Vagina (tissue), 2 donors: Measurements from ENCODE around the gene SPOCK1. TPM values are rescaled to one million over a fixed set of nuclear protein-coding genes. Genes with fewer than 3 reads are reported as not detected.
"Not testable (repeated sequence)": the region's sequence is repeated elsewhere in the genome, so short reads cannot be mapped to it uniquely, and the experiment has no call there.

ENCODE experiments used
- DNase-seq, 2 donors: peaks; one replicate each; pipeline ENCODE4 v3.0.0-alpha.2; 2017; ENCODE audit errors: extremely low spot score in 2 of 2
- H3K27ac ChIP-seq: fragments of 200-600 bp; sonication (generic); one replicate; pipeline ENCODE4 v1.5.1; 2019
- H3K27me3 ChIP-seq: fragments of 200-600 bp; sonication (generic); one replicate; pipeline ENCODE4 v1.5.1; 2019
- H3K36me3 ChIP-seq, 2 donors: fragments of 200-600 bp; sonication (generic); one replicate each; pipeline ENCODE4 v1.5.1; 2017 to 2019
- H3K4me1 ChIP-seq: fragments of 200-600 bp; sonication (generic); one replicate; pipeline ENCODE4 v1.5.1; 2019
- H3K4me3 ChIP-seq, 2 donors: fragments of 200-600 bp; sonication (generic); 1 replicate in 1 of 2; 2 replicates in 1 of 2; pipeline ENCODE4 v1.5.1; 2016 to 2019
- H3K9me3 ChIP-seq: fragments of 200-600 bp; sonication (generic); one replicate; pipeline ENCODE4 v1.5.1; 2019
- POLR2A ChIP-seq, 2 donors: fragments of 450-650 bp; IDR thresholded peaks; one replicate each; pipeline ENCODE4 v1.6.1; 2017; ENCODE audit warnings: antibody characterized with exemption in 2 of 2, mild to moderate bottlenecking in 2 of 2, moderate library complexity in 2 of 2
- POLR2AphosphoS5 ChIP-seq, 2 donors: sonication (generic); formaldehyde crosslinking; IDR thresholded peaks; one replicate each; pipeline ENCODE4 v1.9.0; 2017; ENCODE audit warnings: antibody characterized with exemption in 2 of 2, mild to moderate bottlenecking in 2 of 2, low read depth in 1 of 2; ENCODE audit not compliant: insufficient read depth in 1 of 2
- intact Hi-C: fragments of 100-400 bp; cut with DNase I; formaldehyde crosslinking; loops from one replicate; pipeline ENCODE4 v1.15.1; 2023
- total RNA-seq: library from RNA; depleted of rRNA; stranded (reverse); fragments of >200 nt; gene quantifications from one replicate; pipeline ENCODE4 v1.2.3, GENCODE V29; 2016
- TF ChIP-seq, protein P1 (sequence below), 3 experiments: fragments of 450-650 bp in 2 of 3; fragments of 200-600 bp in 1 of 3; sonication (generic) in 1 of 3; IDR thresholded peaks; one replicate each; pipeline ENCODE4 v1.5.1; 2017 to 2019; ENCODE audit warnings: antibody characterized with exemption in 3 of 3, mild to moderate bottlenecking in 2 of 3, moderate library complexity in 2 of 3

SPOCK1 gene
- total RNA-seq, 1 donor from 2014 or later, result 70.7 TPM

DNA sequence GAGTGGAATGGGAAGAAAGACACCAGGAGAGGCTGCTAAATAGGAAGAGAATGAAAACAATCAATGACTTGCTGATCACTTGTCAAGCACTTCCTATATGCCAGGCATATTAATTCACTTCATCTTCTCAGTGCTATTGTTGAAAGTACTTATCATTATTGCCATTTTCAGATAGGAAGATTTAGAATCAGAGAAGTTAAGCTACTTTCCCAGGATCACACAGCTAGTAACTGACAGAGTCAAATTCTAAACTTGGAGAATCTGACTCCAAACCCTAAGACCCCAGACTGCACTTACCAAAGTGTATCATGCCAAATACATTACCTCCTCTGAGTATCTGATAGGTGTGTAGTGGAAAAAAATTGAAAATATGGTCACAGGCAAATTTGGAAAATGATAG lies 236.3 kb downstream of the SPOCK1 start:
- no peak overlapping the region for H3K27ac ChIP-seq
- H3K36me3 ChIP-seq, result no peaks in the 10 kb centered on the region
- intact Hi-C loops, result no loop called here
- H3K27me3 ChIP-seq, result no peaks in the 10 kb centered on the region
- TF ChIP-seq, protein P1, sequence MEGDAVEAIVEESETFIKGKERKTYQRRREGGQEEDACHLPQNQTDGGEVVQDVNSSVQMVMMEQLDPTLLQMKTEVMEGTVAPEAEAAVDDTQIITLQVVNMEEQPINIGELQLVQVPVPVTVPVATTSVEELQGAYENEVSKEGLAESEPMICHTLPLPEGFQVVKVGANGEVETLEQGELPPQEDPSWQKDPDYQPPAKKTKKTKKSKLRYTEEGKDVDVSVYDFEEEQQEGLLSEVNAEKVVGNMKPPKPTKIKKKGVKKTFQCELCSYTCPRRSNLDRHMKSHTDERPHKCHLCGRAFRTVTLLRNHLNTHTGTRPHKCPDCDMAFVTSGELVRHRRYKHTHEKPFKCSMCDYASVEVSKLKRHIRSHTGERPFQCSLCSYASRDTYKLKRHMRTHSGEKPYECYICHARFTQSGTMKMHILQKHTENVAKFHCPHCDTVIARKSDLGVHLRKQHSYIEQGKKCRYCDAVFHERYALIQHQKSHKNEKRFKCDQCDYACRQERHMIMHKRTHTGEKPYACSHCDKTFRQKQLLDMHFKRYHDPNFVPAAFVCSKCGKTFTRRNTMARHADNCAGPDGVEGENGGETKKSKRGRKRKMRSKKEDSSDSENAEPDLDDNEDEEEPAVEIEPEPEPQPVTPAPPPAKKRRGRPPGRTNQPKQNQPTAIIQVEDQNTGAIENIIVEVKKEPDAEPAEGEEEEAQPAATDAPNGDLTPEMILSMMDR (IDR thresholded peaks at IDR 0.05), result no peak
- TF ChIP-seq POLR2A (IDR thresholded peaks at IDR 0.05) (no peak), POLR2AphosphoS5 (IDR thresholded peaks at IDR 0.05; ENCODE audit: insufficient read depth in 1 of 2, low read depth in 1 of 2) (no peak)
- H3K4me3 ChIP-seq, result no peak overlapping the region
- H3K9me3 ChIP-seq, result no peaks in the 10 kb centered on the region
- no peak for DNase-seq
- no peaks in the 10 kb centered on the region for H3K4me1 ChIP-seq

DNA sequence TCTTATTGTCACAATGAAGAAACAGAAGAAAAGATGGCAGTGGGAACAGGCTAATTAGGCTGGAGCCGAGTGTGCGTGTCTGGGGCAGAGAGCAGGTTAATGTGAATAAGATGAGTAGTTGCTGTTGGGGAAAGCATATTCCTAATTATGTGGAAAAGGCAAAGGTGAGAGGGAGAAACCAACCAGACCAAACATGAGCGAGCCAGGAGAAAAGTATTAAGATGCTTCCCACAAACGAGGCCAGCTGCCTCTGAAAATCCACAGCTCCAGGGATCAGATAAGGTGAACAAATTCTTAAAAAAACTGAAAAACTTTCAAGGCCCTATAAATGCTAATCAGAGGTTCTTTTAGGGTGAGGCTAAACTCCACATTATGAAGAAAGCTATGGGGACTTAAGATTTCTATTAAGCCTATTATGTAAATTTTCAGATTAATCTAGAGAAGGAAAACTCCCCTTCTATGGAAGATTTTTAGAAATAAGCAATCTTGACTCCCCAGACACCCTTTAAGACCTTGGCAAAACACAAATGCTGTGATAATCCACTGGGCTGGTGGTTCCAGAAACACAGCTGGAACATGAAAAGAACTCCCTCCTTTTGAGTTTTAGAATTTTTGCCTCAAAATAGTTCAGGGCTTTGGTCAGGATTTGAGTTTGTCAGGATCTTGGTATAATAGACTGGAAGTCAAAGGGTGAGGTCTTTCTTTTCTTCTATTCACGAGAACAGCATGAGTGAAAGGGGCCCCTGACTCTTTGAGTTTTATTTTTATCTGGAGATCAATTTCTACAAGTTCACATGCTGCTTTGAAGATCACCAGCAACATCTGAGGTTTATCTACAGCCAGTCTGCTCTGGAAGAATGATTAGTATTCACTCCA lies 238.1 kb downstream of the SPOCK1 start:
- H3K9me3 ChIP-seq, result no peaks in the 10 kb centered on the region
- H3K4me1 ChIP-seq, result no peaks in the 10 kb centered on the region
- TF ChIP-seq POLR2AphosphoS5 (IDR thresholded peaks at IDR 0.05; ENCODE audit: insufficient read depth in 1 of 2, low read depth in 1 of 2) (no peak), POLR2A (IDR thresholded peaks at IDR 0.05) (no peak)
- TF ChIP-seq, protein P1 (IDR thresholded peaks at IDR 0.05), result no peak
- H3K36me3 ChIP-seq, result no peaks in the 10 kb centered on the region
- H3K4me3 ChIP-seq, result no peak overlapping the region
- H3K27me3 ChIP-seq, result no peaks in the 10 kb centered on the region
- H3K27ac ChIP-seq, result no peak overlapping the region
- no peak for DNase-seq
- intact Hi-C loops, result no loop called here

DNA sequence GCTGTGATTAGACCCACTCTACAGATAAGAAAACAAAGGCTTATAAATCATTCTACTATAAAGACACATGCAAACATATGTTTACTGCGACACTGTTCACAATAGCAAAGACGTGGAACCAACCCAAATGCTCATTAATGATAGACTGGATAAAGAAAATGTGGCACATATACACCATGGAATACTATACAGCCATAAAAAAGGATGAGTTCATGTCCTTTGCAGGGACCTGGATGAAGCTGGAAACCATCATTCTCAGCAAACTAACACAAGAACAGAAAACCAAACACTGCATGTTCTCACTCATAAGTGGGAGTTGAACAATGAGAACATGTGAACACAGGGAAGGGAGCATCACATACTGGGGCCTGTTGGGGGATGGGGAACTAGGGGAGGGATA lies 240.0 kb downstream of the SPOCK1 start:
- intact Hi-C loops, DNase-seq, H3K36me3 ChIP-seq, H3K4me1 ChIP-seq, H3K27me3 ChIP-seq, H3K9me3 ChIP-seq, H3K4me3 ChIP-seq, H3K27ac ChIP-seq: not testable (repeated sequence)

DNA sequence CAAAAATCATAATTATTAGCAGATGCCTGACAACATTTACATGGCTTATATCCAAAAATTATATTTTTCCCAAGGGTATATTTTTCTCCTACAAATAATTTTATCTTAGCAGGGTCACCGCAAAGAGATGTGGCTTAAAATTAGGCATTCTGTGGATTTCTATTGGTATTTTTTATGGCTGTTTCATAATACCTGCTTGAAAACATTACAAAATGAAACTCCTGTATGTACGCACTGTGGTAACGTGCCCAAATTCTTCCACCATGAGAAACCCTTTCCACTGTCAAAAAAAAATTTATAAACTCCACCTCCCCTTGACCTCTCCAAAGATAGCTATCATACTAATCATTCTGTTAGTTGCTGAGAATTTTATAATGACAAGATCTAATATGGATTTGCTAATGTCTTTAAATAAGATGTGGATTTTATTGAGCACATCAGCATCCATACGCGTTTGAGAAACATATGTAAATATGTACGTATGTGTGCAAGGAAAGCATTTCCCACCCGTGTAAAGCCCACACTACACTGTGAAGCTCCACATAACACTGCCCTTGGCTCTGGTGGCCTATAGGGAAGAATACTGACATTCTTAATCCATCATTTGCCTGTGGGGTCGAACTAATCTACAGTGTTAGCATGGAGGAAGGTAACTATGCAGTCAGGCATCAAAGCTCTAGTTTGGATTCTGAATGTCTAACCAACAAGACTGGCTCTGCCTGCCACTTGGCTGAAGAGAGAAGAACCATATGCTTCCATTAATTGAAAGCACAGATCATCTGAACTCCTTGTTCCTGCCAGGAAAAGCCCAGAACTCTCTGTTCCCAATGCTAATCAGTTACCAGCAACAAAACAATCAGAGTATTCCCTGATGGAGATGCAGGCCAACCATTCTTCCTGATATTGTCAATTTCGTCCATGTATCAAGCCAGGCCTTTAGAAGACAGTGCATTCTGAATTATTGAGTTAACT lies 244.7 kb downstream of the SPOCK1 start:
- no peak for DNase-seq
- Histone ChIP-seq H3K36me3 (no peaks in the 10 kb centered on the region), H3K4me3 (no peak overlapping the region), H3K27me3 (no peaks in the 10 kb centered on the region), H3K9me3 (no peaks in the 10 kb centered on the region), H3K27ac (peak overlapping the region; percentile 69), H3K4me1 (peaks cover 4% of the 10 kb centered on the region)
- TF ChIP-seq, protein P1 (IDR thresholded peaks at IDR 0.05), result no peak
- TF ChIP-seq POLR2AphosphoS5 (IDR thresholded peaks at IDR 0.05; ENCODE audit: insufficient read depth in 1 of 2, low read depth in 1 of 2), result peak; percentile 16 to 29
- intact Hi-C loops, result no loop called here

DNA sequence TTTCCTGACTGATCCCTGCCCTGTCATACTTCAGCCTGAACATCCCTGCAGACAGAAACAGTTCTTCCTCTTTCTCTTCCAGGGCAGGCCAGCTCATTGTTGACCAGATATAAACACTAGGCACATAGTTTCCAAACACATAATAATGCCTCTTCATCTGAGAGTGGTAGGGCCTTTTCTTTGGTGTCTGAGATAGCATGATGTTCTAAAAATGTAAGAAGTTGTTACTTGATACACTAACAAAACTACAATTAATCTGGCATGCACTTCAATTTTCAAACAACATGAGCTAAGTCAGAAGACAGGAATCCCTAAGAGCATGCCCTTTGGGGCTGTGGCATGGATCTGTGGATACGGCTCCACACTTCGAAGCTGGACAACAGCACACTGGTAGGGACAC lies 246.6 kb downstream of the SPOCK1 start:
- Histone ChIP-seq H3K27ac (peak overlapping the region; percentile 10), H3K9me3 (no peaks in the 10 kb centered on the region), H3K4me1 (peaks cover 4% of the 10 kb centered on the region), H3K4me3 (no peak overlapping the region), H3K36me3 (no peaks in the 10 kb centered on the region), H3K27me3 (no peaks in the 10 kb centered on the region)
- DNase-seq, result no peak
- TF ChIP-seq, protein P1 (IDR thresholded peaks at IDR 0.05), result no peak
- TF ChIP-seq POLR2A (IDR thresholded peaks at IDR 0.05) (no peak), POLR2AphosphoS5 (IDR thresholded peaks at IDR 0.05; ENCODE audit: insufficient read depth in 1 of 2, low read depth in 1 of 2) (no peak)
- intact Hi-C loops, result no loop called here
